Neural cell (in vitro differentiated cells): ENCODE measurements around the gene TMTC3. TPM values are rescaled to one million over a fixed set of nuclear protein-coding genes. Genes with fewer than 3 reads are reported as not detected.

ENCODE experiments used
- H2AFZ ChIP-seq: fragments of 200-600, 300-800 bp; sonication (generic), shearing (Covaris generic); 2 replicates; pipeline ENCODE4 v1.6.0; 2014; ENCODE audit warnings: low read depth, mild to moderate bottlenecking, antibody characterized with exemption, low read length, moderate library complexity
- H3F3A ChIP-seq: fragments of 200-600 bp; shearing (Covaris generic); 2 replicates; pipeline ENCODE4 v1.6.1; 2016; ENCODE audit warnings: mild to moderate bottlenecking, moderate library complexity, mixed read lengths, antibody characterized with exemption, low read length; ENCODE audit not compliant: insufficient read depth, poor library complexity, severe bottlenecking
- H3K27ac ChIP-seq: fragments of 200-600, 300-800 bp; sonication (generic), shearing (Covaris generic); 2 replicates; pipeline ENCODE4 v1.5.1; 2014; ENCODE audit warnings: mild to moderate bottlenecking, low read length, moderate library complexity
- H3K27me3 ChIP-seq: fragments of 300-800, 200-600 bp; sonication (generic), shearing (Covaris generic); 2 replicates; pipeline ENCODE4 v1.6.0; 2014; ENCODE audit warnings: mild to moderate bottlenecking, low read depth, low read length, moderate library complexity; ENCODE audit not compliant: insufficient read depth
- H3K36me3 ChIP-seq: fragments of 300-800, 200-600 bp; sonication (generic), shearing (Covaris generic); 2 replicates; pipeline ENCODE4 v1.5.1; 2014; ENCODE audit warnings: mild to moderate bottlenecking, antibody characterized with exemption, low read length, moderate library complexity; ENCODE audit not compliant: insufficient read depth
- H3K4me2 ChIP-seq: fragments of 300-800, 200-600 bp; sonication (generic), shearing (Covaris generic); 2 replicates; pipeline ENCODE4 v1.6.0; 2014; ENCODE audit warnings: mild to moderate bottlenecking, low read length
- H3K4me3 ChIP-seq: fragments of 300-800, 200-600 bp; sonication (generic), shearing (Covaris generic); 2 replicates; pipeline ENCODE4 v1.5.1; 2014; ENCODE audit warnings: mild to moderate bottlenecking, low read length, moderate library complexity
- H3K79me2 ChIP-seq: fragments of 200-600 bp; shearing (Covaris generic); replicated peaks from 2 replicates; pipeline ENCODE4 v1.6.0; 2014; ENCODE audit warnings: mild to moderate bottlenecking, low read length, moderate library complexity; ENCODE audit not compliant: insufficient read depth
- H3K9ac ChIP-seq: fragments of 300-800, 200-600 bp; sonication (generic), shearing (Covaris generic); 2 replicates; pipeline ENCODE4 v1.6.1; 2016; ENCODE audit warnings: mild to moderate bottlenecking, low read length, mixed read lengths
- H3K9me2 ChIP-seq: fragments of 200-600 bp; shearing (Covaris generic); 2 replicates; pipeline ENCODE4 v1.6.1; 2016; ENCODE audit warnings: mild to moderate bottlenecking, low read length, mixed read lengths; ENCODE audit not compliant: insufficient read depth
- H3K9me3 ChIP-seq: fragments of 200-600, 300-800 bp; sonication (generic), shearing (Covaris generic); 2 replicates; pipeline ENCODE4 v1.6.1; 2016; ENCODE audit warnings: mild to moderate bottlenecking, mixed run types, low read length, moderate library complexity, mixed read lengths
- H4K20me1 ChIP-seq: fragments of 200-600 bp; shearing (Covaris generic); 2 replicates; pipeline ENCODE4 v1.6.1; 2016; ENCODE audit warnings: mild to moderate bottlenecking, mixed run types; ENCODE audit not compliant: insufficient read depth
- CTCF ChIP-seq: fragments of 450-650 bp; IDR thresholded peaks from 2 replicates; pipeline ENCODE4 v1.5.1; 2014; ENCODE audit warnings: antibody characterized with exemption, mild to moderate bottlenecking, moderate library complexity; ENCODE audit not compliant: poor library complexity, severe bottlenecking
- EP300 ChIP-seq: fragments of 450-650 bp; conservative IDR thresholded peaks from 2 replicates; pipeline ENCODE4 v1.6.1; 2014; ENCODE audit warnings: antibody characterized with exemption, mild to moderate bottlenecking, moderate library complexity; ENCODE audit not compliant: poor library complexity, severe bottlenecking
- EZH2 ChIP-seq: fragments of 200-600, 300-800 bp; shearing (Covaris generic), sonication (generic); IDR thresholded peaks from 2 replicates; pipeline ENCODE4 v1.6.1; 2014; ENCODE audit warnings: antibody characterized with exemption, low read length, borderline replicate concordance, mild to moderate bottlenecking; ENCODE audit not compliant: insufficient read depth, poor library complexity, severe bottlenecking
- MXI1 ChIP-seq: fragments of 450-650 bp; conservative IDR thresholded peaks from 2 replicates; pipeline ENCODE4 v1.6.1; 2014; ENCODE audit warnings: antibody characterized with exemption, mild to moderate bottlenecking; ENCODE audit not compliant: poor library complexity, severe bottlenecking
- POLR2AphosphoS5 ChIP-seq: IDR thresholded peaks from 2 replicates; pipeline ENCODE4 v1.6.1; 2012
- RAD21 ChIP-seq: fragments of 450-650 bp; conservative IDR thresholded peaks from 2 replicates; pipeline ENCODE4 v1.6.1; 2014; ENCODE audit warnings: antibody characterized with exemption, mild to moderate bottlenecking, moderate library complexity
- REST ChIP-seq: IDR thresholded peaks from 2 replicates; pipeline ENCODE4 v1.6.1; 2012; ENCODE audit warnings: borderline replicate concordance
- SMC3 ChIP-seq: fragments of 450-650 bp; conservative IDR thresholded peaks from 2 replicates; pipeline ENCODE4 v1.6.1; 2014; ENCODE audit warnings: antibody characterized with exemption, mild to moderate bottlenecking, moderate library complexity; ENCODE audit not compliant: poor library complexity
- TAF1 ChIP-seq: IDR thresholded peaks from 2 replicates; pipeline ENCODE4 v1.6.1; 2012; ENCODE audit warnings: low read depth
- polyA plus RNA-seq: library from polyadenylated mRNA; depleted of rRNA; stranded (reverse); fragments of >200 nt; gene quantifications from 2 replicates; pipeline ENCODE4 v1.2.3, GENCODE V29; 2014

Gene TMTC3
- polyA plus RNA-seq, 1 donor from 2014 or later, result 17.2 TPM

GRCh38 chr12:88235183-88235833 lies 93.2 kb downstream of the TMTC3 start:
- Histone ChIP-seq H3K4me3 (no peak overlapping the region), H2AFZ (no peak overlapping the region), H3K9me2 (no peaks in the 10 kb centered on the region), H3K4me2 (no peak overlapping the region), H3K9me3 (no peaks in the 10 kb centered on the region), H4K20me1 (no peaks in the 10 kb centered on the region), H3K27me3 (no peaks in the 10 kb centered on the region), H3K27ac (no peak overlapping the region), H3K36me3 (no peaks in the 10 kb centered on the region), H3K9ac (no peak overlapping the region), H3K79me2 (no peaks in the 10 kb centered on the region), H3F3A (no peaks in the 10 kb centered on the region)
- TF ChIP-seq SMC3 (no peak), CTCF (no peak), TAF1 (no peak), EP300 (no peak), REST (no peak)

GRCh38 chr12:88237954-88238353 lies 95.8 kb downstream of the TMTC3 start:
- H3K36me3 ChIP-seq, result no peaks in the 10 kb centered on the region
- no peaks in the 10 kb centered on the region for H3F3A ChIP-seq
- H4K20me1 ChIP-seq, result no peaks in the 10 kb centered on the region
- no peak overlapping the region for H3K4me2 ChIP-seq
- H3K27ac ChIP-seq, result no peak overlapping the region
- H3K9ac ChIP-seq, result no peak overlapping the region
- no peak overlapping the region for H2AFZ ChIP-seq
- no peaks in the 10 kb centered on the region for H3K9me3 ChIP-seq
- H3K9me2 ChIP-seq, result no peaks in the 10 kb centered on the region
- no peaks in the 10 kb centered on the region for H3K79me2 ChIP-seq
- TF ChIP-seq POLR2AphosphoS5, result no peak
- no peak for TF ChIP-seq REST
- no peak for TF ChIP-seq RAD21
- TF ChIP-seq MXI1, result no peak
- TF ChIP-seq EZH2, result no peak
- TF ChIP-seq TAF1, result no peak
- TF ChIP-seq CTCF, result no peak
- TF ChIP-seq EP300, result no peak
- TF ChIP-seq SMC3, result no peak
- no peaks in the 10 kb centered on the region for H3K27me3 ChIP-seq
- no peak overlapping the region for H3K4me3 ChIP-seq
